Activated T-cell treated with anti-CD3 and anti-CD28 coated beads, Interleukin-2, amount 50 U/mL, for 72 hours (primary cell): ENCODE results near the gene EPHA1. TPM values are rescaled to one million over a fixed set of nuclear protein-coding genes. Genes with fewer than 3 reads are reported as not detected.
"Not testable (repeated sequence)": the region's sequence is repeated elsewhere in the genome, so short reads cannot be mapped to it uniquely, and the experiment has no call there.

ENCODE experiments used
- ATAC-seq, 2 donors: fragments of 150-1000 bp; cut with Tn5 transposase; replicated peaks in 1 of 2; 2 replicates each; pipeline ENCODE4 v1.10.0; 2021; ENCODE audit warnings: moderate library complexity in 2 of 2, mild to moderate bottlenecking in 1 of 2
- DNase-seq, 2 donors: peaks; one replicate each; pipeline ENCODE4 v3.0.0; 2021 to 2022; ENCODE audit warnings: mixed read lengths in 1 of 2
- H3K27ac Mint-ChIP-seq: one replicate; pipeline ENCODE4 v1.8.0; 2022; ENCODE audit warnings: mild to moderate bottlenecking, moderate library complexity, mixed read lengths
- H3K27me3 Mint-ChIP-seq: one replicate; pipeline ENCODE4 v1.8.0; 2022; ENCODE audit warnings: low read depth, mixed read lengths
- H3K36me3 Mint-ChIP-seq, 2 donors: one replicate each; pipeline ENCODE4 v1.8.0; 2022; ENCODE audit warnings: mixed read lengths in 2 of 2, mild to moderate bottlenecking in 1 of 2; ENCODE audit not compliant: insufficient read depth in 2 of 2
- H3K4me1 Mint-ChIP-seq: one replicate; pipeline ENCODE4 v1.8.0; 2022; ENCODE audit warnings: low read depth, mixed read lengths
- H3K4me3 Mint-ChIP-seq, 2 donors: one replicate each; pipeline ENCODE4 v1.8.0; 2022; ENCODE audit warnings: mild to moderate bottlenecking in 2 of 2, mixed read lengths in 2 of 2, moderate library complexity in 2 of 2
- H3K9me3 Mint-ChIP-seq, 2 donors: one replicate each; pipeline ENCODE4 v1.8.0; 2022; ENCODE audit warnings: mixed read lengths in 2 of 2
- total RNA-seq, 2 donors: library from RNA; stranded (reverse); gene quantifications; one replicate each; pipeline ENCODE4 v1.2.3, GENCODE V29; 2022

The EPHA1 gene
- total RNA-seq, 2 donors from 2014 or later: 2.2 to 4.2 TPM

GRCh38 chr7:143422033-143422432 lies 13.4 kb upstream of the EPHA1 start:
- ATAC-seq: no peak
- Mint-ChIP-seq H3K27me3 (no peaks in the 10 kb centered on the region), H3K9me3 (peaks cover 0 to 3% of the 10 kb centered on the region in 2 donors), H3K27ac (no peak overlapping the region), H3K4me3 (no peak overlapping the region), H3K4me1 (peaks cover 12% of the 10 kb centered on the region), H3K36me3 (peaks cover 0 to 5% of the 10 kb centered on the region in 2 donors)
- no peak for DNase-seq

- H3K27me3 Mint-ChIP-seq, ATAC-seq: not testable (repeated sequence)
- peaks cover 12% of the 10 kb centered on the region for H3K4me1 Mint-ChIP-seq
Observed at GRCh38 chr7:143420624-143421023, 12.0 kb upstream of the EPHA1 start.

DNA sequence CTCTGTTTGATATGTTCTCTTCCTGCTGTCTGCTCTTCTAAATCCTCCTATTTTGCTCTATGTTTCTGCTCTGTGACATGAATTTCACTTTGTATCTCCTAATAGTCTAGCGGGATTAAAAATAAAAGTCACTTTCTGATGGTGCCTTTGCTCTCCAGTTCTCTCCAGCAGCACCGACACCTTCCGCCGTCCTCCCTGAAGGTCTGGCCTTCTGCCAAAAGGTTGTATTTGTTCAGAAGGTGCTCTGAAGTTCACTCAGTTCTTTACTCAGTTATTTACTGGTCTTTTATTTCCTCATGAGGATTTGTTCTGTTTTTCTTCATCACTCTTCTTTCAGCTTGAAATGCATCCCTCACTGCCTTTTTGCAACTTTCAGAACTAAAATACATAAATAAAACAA lies 11.2 kb upstream of the EPHA1 start:
- DNase-seq: no peak
- no peak for ATAC-seq
- peaks cover 0 to 3% of the 10 kb centered on the region in 2 donors for H3K9me3 Mint-ChIP-seq
- peaks cover 12% of the 10 kb centered on the region for H3K4me1 Mint-ChIP-seq
- no peak overlapping the region for H3K4me3 Mint-ChIP-seq
- no peaks in the 10 kb centered on the region for H3K27me3 Mint-ChIP-seq
- peaks cover 0 to 5% of the 10 kb centered on the region in 2 donors for H3K36me3 Mint-ChIP-seq
- H3K27ac Mint-ChIP-seq: no peak overlapping the region

More at GRCh38 chr7:143420624-143421023, 12.0 kb upstream of the EPHA1 start:
- not testable (repeated sequence) for H3K9me3 Mint-ChIP-seq, H3K27ac Mint-ChIP-seq, DNase-seq, H3K36me3 Mint-ChIP-seq, H3K4me3 Mint-ChIP-seq

DNA sequence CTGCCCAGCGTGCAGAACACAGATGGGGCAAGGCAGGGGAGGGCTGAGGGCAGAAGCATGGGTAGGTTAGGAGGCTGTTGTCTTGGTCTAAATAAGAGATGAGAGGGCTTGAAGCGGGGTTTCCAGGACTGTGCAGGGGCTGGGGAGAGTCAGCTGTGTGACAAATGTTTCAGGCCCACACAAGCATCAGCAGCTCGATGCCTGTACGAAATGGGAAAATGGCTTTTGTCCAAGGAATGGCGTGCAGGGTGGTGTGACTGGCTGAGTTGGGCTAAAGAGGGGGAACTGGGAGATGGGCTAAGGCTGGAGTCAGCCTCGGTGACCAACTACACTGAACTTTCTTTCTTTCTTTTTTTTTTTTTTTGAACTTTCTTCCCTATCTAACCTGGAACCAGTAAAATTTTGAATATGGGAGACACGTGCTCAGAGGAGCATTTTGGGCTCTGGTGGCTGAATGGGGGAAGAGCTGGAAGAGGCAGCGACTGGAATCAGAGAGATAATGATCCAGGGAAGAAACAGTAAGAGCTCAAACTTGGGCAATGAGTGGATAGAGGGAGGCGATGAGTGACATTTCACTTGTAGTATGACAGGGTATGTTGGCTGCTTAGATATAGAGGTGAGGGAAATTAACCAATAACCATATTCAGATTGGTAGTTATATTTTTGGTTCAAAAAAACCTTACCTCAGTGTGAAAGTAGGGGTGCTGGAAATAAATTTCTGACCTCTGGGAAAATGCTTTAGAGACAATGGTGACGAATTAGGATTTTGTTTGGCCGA lies 10.2 kb upstream of the EPHA1 start:
- Mint-ChIP-seq H3K36me3 (peaks cover 0 to 5% of the 10 kb centered on the region in 2 donors), H3K27me3 (no peaks in the 10 kb centered on the region), H3K27ac (no peak overlapping the region), H3K9me3 (peaks cover 0 to 3% of the 10 kb centered on the region in 2 donors), H3K4me3 (no peak overlapping the region), H3K4me1 (peaks cover 12% of the 10 kb centered on the region)
- no peak for DNase-seq
- ATAC-seq: no peak

- peaks cover 0 to 5% of the 10 kb centered on the region in 2 donors for H3K36me3 Mint-ChIP-seq
- DNase-seq: no peak
- peaks cover 12% of the 10 kb centered on the region for H3K4me1 Mint-ChIP-seq
- no peak overlapping the region for H3K4me3 Mint-ChIP-seq
- H3K9me3 Mint-ChIP-seq: peaks cover 0 to 3% of the 10 kb centered on the region in 2 donors
- no peaks in the 10 kb centered on the region for H3K27me3 Mint-ChIP-seq
- H3K27ac Mint-ChIP-seq: no peak overlapping the region
- ATAC-seq: peak; percentile 68 to 75
Observed at GRCh38 chr7:143417734-143418383, 9.2 kb upstream of the EPHA1 start.

DNA sequence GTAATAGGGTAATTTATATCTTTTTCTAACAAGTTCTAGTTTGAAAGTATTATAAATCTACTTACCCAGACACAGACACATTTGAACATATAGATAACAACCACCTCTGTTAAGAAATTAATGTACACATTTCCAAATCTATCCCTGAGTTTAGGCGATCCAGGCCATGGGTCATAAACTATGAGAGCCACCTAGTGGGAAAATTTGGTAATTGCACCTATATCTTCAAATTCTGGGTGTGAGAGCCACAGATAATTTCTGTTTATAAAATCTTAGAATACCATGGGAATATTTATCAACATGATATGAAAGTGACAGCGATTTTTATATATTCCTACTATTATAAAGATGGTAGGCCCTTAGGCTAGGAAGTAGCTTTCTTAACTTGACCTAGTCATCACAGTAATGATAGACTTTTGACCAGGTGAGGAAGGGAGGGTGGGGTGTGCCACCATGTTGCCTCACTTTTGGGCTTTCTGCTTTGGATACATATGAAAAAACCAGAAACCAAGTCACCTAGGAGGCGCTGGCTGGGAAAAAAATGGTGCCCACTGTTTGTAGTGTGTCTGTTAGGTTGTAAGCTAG lies 8.0 kb upstream of the EPHA1 start:
- Mint-ChIP-seq H3K4me3 (no peak overlapping the region), H3K36me3 (peaks cover 0 to 5% of the 10 kb centered on the region in 2 donors), H3K9me3 (peaks cover 0 to 3% of the 10 kb centered on the region in 2 donors), H3K27ac (no peak overlapping the region), H3K4me1 (peaks cover 20% of the 10 kb centered on the region), H3K27me3 (no peaks in the 10 kb centered on the region)
- DNase-seq (peak in 1 of 2 donors; percentile 23), ATAC-seq (peak in 1 of 2 donors; percentile 55)

DNA sequence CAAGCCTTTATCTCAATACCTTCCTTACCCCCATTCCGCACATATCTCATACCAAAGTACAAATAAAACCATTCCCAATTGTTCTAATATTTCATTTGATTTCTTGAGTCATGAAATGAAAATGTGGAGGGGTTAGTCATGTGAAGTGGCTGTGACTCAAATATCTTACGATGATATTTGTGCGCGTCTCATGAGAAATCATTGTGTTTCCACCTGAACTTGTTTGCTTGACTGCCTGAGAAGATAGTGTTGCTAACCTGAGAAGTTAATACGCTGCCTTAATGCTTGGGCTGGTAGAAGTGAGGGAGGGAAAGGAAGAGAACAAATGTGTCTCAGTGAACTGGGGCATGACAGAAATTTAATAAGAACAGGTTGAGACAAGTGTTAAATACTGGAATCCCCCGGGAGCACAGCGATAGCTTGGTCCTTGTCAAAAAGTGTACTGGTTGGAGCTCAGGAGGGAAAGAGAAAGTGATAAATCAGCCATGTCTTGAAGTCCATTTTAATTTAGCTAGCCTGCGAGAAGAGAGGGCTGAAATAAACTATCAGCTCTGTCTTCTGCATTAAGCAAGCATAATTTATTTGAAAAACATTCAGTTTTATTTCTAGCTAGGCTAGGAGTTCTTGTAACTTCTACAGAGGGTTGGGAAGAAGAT lies 7.2 kb upstream of the EPHA1 start:
- Mint-ChIP-seq H3K27ac (no peak overlapping the region), H3K36me3 (peaks cover 0 to 5% of the 10 kb centered on the region in 2 donors), H3K4me3 (no peak overlapping the region), H3K27me3 (no peaks in the 10 kb centered on the region), H3K9me3 (peaks cover 0 to 3% of the 10 kb centered on the region in 2 donors), H3K4me1 (peaks cover 20% of the 10 kb centered on the region)
- no peak for DNase-seq
- no peak for ATAC-seq

DNA sequence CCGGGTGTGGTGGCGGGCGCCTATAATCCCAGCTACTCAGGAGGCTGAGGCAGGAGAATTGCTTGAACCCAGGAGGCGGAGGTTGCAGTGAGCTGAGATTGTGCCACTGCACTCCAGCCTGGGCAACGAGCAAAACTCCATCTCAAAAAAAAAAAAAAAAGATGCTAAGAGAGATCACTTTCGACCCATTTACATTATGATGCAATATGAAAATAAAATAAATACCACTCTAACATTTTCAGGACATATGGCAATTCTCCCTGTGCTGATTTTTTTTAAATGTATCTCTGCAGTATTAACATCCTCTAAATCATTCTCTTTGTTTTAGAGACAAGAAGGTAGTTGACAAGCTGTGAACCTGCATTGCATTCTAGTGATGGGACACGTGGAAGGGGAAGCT lies 6.6 kb upstream of the EPHA1 start:
- H3K4me1 Mint-ChIP-seq: peaks cover 25% of the 10 kb centered on the region
- ATAC-seq, H3K36me3 Mint-ChIP-seq, DNase-seq, H3K4me3 Mint-ChIP-seq, H3K27ac Mint-ChIP-seq, H3K27me3 Mint-ChIP-seq, H3K9me3 Mint-ChIP-seq: not testable (repeated sequence)

GRCh38 chr7:143413123-143413522 lies 4.5 kb upstream of the EPHA1 start:
- DNase-seq: no peak

DNA sequence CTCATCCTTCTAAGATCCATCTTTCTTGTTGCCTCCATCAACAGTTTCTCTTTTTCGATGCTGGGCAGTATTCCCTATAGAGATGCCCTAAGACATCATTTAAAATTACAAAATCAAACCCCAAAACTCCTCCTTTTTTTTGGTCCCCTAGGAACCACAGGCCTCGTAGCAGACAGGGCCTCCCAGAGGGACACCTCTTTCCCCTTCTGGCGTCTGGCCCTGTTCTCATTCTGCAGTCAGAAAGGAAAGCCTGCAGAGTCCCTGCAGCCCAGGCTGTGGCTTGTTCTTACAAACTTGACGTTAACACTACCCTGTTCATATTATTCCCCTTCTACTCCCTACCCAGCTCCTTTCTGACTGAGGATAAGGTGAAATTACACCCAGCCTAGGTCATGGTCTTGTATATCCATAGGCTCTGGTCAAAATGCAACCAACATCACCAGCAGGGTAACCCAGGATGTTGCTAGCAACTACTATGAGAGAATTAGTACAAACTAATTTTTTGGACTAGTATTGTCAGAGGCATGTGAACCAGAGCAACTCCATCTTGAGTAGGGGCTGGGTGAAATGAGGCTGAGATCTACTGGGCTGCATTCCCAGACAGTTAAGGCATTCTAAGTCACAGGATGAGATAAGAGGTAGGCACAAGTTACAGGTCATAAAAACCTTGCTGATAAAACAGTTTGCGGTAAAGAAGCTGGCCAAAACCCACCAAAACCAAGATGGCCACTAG lies 3.5 kb upstream of the EPHA1 start:
- Mint-ChIP-seq H3K4me1 (peaks cover 48% of the 10 kb centered on the region), H3K27ac (peak overlapping the region; percentile 1), H3K27me3 (no peaks in the 10 kb centered on the region), H3K36me3 (no peaks in the 10 kb centered on the region), H3K9me3 (no peaks in the 10 kb centered on the region), H3K4me3 (no peak overlapping the region)
- DNase-seq (no peak), ATAC-seq (no peak)

More at GRCh38 chr7:143413123-143413522, 4.5 kb upstream of the EPHA1 start:
- H3K9me3 Mint-ChIP-seq: no peaks in the 10 kb centered on the region
- no peak for ATAC-seq
- H3K27ac Mint-ChIP-seq: no peak overlapping the region
- no peaks in the 10 kb centered on the region for H3K36me3 Mint-ChIP-seq
- H3K4me1 Mint-ChIP-seq: peaks cover 38% of the 10 kb centered on the region
- no peak overlapping the region for H3K4me3 Mint-ChIP-seq
- no peaks in the 10 kb centered on the region for H3K27me3 Mint-ChIP-seq

DNA sequence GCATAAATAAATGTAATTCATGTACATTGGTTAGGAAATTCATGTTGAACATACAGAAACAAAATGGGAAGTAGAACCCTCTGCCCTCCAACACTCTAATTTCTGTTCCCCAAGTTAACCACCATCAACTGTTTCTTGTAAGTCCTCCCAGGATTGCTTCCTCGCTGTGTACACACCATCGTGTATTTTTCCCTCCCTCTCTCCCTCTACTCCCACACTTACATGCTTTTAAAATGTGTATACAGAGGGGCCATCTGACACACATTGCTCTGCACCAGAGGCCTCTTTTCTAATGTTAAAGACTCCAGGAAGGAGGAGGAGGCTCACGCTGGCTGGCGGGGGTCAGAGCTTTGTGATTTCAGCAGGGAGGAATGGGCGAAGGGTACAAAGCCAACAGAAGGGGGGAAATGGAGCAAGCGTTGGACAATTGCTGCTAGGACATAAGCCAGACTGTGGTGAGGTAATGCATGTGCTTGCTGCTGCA lies 1.9 kb upstream of the EPHA1 start:
- H3K4me1 Mint-ChIP-seq: peaks cover 55% of the 10 kb centered on the region
- ATAC-seq: no peak

GRCh38 chr7:143408252-143408685 lies 387 bp downstream of the EPHA1 start:
- ATAC-seq (peak; percentile 12 to 22), DNase-seq (no peak)
- Mint-ChIP-seq H3K27me3 (no peaks in the 10 kb centered on the region), H3K4me3 (peak overlapping the region; percentile 59 to 91), H3K36me3 (no peaks in the 10 kb centered on the region), H3K9me3 (no peaks in the 10 kb centered on the region), H3K27ac (no peak overlapping the region), H3K4me1 (peaks cover 66% of the 10 kb centered on the region)

More for the DNA sequence above, 1.9 kb upstream of the EPHA1 start:
- Mint-ChIP-seq H3K27me3 (no peaks in the 10 kb centered on the region), H3K27ac (peak overlapping the region; percentile 13), H3K4me3 (peak overlapping the region; percentile 42 to 44), H3K36me3 (no peaks in the 10 kb centered on the region), H3K9me3 (no peaks in the 10 kb centered on the region)
- no peak for DNase-seq
